ENCODE measurements around the gene SOX9.
"Not testable (repeated sequence)": the region's sequence is repeated elsewhere in the genome, so short reads cannot be mapped to it uniquely, and the experiment has no call there.

Gene SOX9

DNA sequence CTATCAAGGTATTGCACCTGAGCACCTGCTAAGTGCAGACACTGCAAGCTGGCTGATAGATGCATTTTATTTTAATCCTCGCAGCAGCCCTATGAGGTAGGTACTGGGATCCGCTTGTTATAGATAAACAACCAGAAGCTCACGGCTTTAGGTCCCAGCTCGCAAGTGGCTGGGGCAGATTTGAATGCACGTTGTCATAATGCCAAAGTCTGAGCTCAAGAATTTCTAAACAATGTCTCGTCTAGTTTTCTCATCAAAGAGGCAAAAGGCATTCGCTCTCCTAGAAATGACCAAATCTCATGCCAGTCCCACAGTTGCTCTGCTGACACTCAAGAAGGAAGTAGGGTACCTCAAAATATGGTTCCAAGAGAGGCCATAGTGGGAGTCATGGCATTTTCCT is 20.5 kb downstream of the SOX9 start:
- TF ChIP-seq ARNT (IDR thresholded peaks at IDR 0.05), result no peak
- TF ChIP-seq SUZ12 (IDR thresholded peaks at IDR 0.05), result no peak
- TF ChIP-seq FOXK2 (IDR thresholded peaks at IDR 0.05), result no peak
- no peak for TF ChIP-seq NFRKB (IDR thresholded peaks at IDR 0.05)
- TF ChIP-seq HDGF (IDR thresholded peaks at IDR 0.05; ENCODE audit: borderline replicate concordance), result no peak
- no peak for TF ChIP-seq FOXA1 (IDR thresholded peaks at IDR 0.05)
- TF ChIP-seq FOXM1 (IDR thresholded peaks at IDR 0.05; ENCODE audit: borderline replicate concordance), result no peak
- TF ChIP-seq LEF1 (IDR thresholded peaks at IDR 0.05; ENCODE audit: borderline replicate concordance), result no peak
- TF ChIP-seq TARDBP (IDR thresholded peaks at IDR 0.05), result no peak
- DNase-seq (ENCODE audit: extremely low spot score), result no peak
- ChIA-PET POLR2A (no interaction called here), CTCF (no interaction called here)

DNA sequence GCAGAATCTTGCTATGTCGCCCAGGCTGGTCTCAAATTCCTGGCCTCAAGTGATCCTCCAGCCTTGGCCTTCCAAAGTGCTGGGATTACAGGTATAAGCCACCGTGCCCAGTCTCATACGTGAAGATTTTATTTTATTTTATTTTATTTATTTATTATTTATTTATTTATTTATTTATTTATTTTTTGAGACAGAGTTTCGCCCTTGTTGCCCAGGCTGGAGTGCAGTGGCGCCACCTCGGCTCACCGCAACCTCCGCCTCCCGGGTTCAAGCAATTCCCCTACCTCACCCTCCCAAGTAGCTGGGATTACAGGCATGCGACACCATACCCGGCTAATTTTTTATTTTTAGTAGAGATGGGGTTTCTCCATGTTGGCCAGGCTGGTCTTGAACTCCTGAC is 21.3 kb downstream of the SOX9 start:
- CTCF ChIA-PET; DNase-seq (ENCODE audit: extremely low spot score): not testable (repeated sequence)
- POLR2A ChIA-PET, result interaction anchor here (1.5 kb wide), 1 partner anchor 21 kb away, joined by 3 read pairs; the partner anchor contains the start of gene SOX9

GRCh38 chr17:72142614-72143013 is 21.8 kb downstream of the SOX9 start:
- no peak for DNase-seq (ENCODE audit: extremely low spot score)
- no peak for TF ChIP-seq FOXK2 (IDR thresholded peaks at IDR 0.05)
- TF ChIP-seq ZNF384 (IDR thresholded peaks at IDR 0.05), result no peak
- TF ChIP-seq FOXM1 (IDR thresholded peaks at IDR 0.05; ENCODE audit: borderline replicate concordance), result no peak
- TF ChIP-seq, protein P1, sequence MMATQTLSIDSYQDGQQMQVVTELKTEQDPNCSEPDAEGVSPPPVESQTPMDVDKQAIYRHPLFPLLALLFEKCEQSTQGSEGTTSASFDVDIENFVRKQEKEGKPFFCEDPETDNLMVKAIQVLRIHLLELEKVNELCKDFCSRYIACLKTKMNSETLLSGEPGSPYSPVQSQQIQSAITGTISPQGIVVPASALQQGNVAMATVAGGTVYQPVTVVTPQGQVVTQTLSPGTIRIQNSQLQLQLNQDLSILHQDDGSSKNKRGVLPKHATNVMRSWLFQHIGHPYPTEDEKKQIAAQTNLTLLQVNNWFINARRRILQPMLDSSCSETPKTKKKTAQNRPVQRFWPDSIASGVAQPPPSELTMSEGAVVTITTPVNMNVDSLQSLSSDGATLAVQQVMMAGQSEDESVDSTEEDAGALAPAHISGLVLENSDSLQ (IDR thresholded peaks at IDR 0.05), result no peak
- no peak for TF ChIP-seq TARDBP (IDR thresholded peaks at IDR 0.05)
- ChIA-PET POLR2A (interaction anchor here (1.5 kb wide), 1 partner anchor 22 kb away, joined by 3 read pairs; the partner anchor contains the start of gene SOX9), CTCF (no interaction called here)

DNA sequence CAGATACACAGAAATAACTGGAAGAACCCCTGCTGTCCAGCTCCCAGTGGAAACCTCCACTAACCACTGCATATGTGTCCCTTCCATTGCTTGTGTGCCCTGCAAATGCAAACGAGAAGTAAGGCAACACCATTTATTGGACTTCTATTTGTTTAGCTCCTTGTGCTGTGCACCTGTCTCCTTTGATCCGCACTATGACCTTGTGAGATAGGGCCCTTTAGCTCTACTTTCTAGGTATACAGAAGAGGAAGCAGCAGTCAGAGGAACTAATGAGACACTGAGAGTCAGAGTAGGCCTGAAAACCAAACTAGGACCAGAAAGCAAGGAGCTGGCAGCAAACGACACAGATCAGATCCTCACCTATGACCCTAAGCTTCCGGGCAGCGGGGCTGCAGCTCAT is 22.4 kb downstream of the SOX9 start:
- no peak for TF ChIP-seq SP1 (IDR thresholded peaks at IDR 0.05)
- POLR2A ChIA-PET, result interaction anchor here (1.5 kb wide), 1 partner anchor 23 kb away, joined by 3 read pairs; the partner anchor contains the start of gene SOX9
- DNase-seq (ENCODE audit: extremely low spot score), result no peak
- CTCF ChIA-PET, result no interaction called here

DNA sequence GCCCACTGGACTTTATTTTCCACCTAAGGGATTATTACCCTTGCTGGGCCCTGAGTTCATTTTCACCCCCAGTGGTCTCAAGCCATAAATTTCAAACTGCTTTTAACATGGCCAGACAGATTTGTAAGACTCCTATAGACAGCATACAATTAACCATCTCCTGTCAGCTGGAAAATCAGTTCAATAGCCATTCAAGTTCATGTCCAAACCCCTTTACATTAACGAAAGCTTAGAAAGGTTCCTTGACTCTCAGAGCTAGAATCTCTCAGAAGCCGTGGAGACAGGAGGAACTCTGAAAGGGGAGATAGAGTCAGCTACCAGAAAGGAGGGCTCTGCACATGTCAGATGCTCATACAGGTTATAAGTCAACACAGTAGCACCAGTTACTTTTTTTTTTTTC is 23.3 kb downstream of the SOX9 start:
- CTCF ChIA-PET, result no interaction called here
- POLR2A ChIA-PET, result interaction anchor here (0.6 kb wide), 1 partner anchor 165 kb away, joined by 3 read pairs; no protein-coding TSS in a partner anchor
- no peak for TF ChIP-seq ZNF384 (IDR thresholded peaks at IDR 0.05)
- no peak for TF ChIP-seq CTBP1 (IDR thresholded peaks at IDR 0.05; ENCODE audit: borderline replicate concordance)
- no peak for TF ChIP-seq L3MBTL2 (conservative IDR thresholded peaks at IDR 0.05)
- TF ChIP-seq ARNT (IDR thresholded peaks at IDR 0.05), result no peak
- no peak for TF ChIP-seq SP1 (IDR thresholded peaks at IDR 0.05)
- TF ChIP-seq ELF4 (IDR thresholded peaks at IDR 0.05), result no peak
- TF ChIP-seq SUZ12 (IDR thresholded peaks at IDR 0.05), result no peak
- TF ChIP-seq FOXK2 (IDR thresholded peaks at IDR 0.05), result no peak
- TF ChIP-seq HDGF (IDR thresholded peaks at IDR 0.05; ENCODE audit: borderline replicate concordance), result no peak
- TF ChIP-seq FOXA1 (IDR thresholded peaks at IDR 0.05), result no peak
- no peak for TF ChIP-seq TARDBP (IDR thresholded peaks at IDR 0.05)

DNA sequence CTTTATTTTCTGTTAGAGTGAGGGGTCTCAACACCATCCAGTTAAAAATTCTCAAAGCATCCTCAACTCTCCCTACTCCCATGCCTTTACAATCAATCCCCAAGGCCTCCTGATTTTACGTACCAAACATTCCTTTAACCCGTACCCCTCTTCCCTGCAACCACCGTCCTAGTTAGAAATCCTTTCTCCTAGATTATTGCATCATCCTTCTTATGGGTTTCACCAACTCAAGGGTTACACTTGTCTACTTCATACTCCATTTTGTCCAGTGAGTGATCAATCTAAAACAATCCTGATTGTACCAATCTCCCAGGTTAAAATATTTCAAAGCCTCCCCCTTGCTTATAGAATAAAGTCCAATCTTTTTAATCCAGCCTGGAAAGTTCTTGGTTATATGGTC is 24.7 kb downstream of the SOX9 start:
- TF ChIP-seq ELF4 (IDR thresholded peaks at IDR 0.05) (no peak), ARNT (IDR thresholded peaks at IDR 0.05) (no peak), SUZ12 (IDR thresholded peaks at IDR 0.05) (no peak), FOXM1 (IDR thresholded peaks at IDR 0.05; ENCODE audit: borderline replicate concordance) (no peak), L3MBTL2 (conservative IDR thresholded peaks at IDR 0.05) (no peak), ZNF384 (IDR thresholded peaks at IDR 0.05) (no peak), SP1 (IDR thresholded peaks at IDR 0.05) (no peak), NFRKB (IDR thresholded peaks at IDR 0.05) (no peak), HDGF (IDR thresholded peaks at IDR 0.05; ENCODE audit: borderline replicate concordance) (no peak)
- TF ChIP-seq, protein P1 (IDR thresholded peaks at IDR 0.05), result no peak
- DNase-seq (ENCODE audit: extremely low spot score), result no peak
- ChIA-PET CTCF (interaction anchor here (0.6 kb wide), 1 partner anchor 20 kb away, joined by 4 read pairs; no protein-coding TSS in a partner anchor), POLR2A (no interaction called here)

More for the DNA sequence above, 23.3 kb downstream of the SOX9 start:
- DNase-seq (ENCODE audit: extremely low spot score), result no peak

- POLR2A ChIA-PET, result no interaction called here
These were observed 25.1 kb downstream of the SOX9 start for GRCh38 chr17:72145962-72146361.

GRCh38 chr17:72146371-72146770 is 25.6 kb downstream of the SOX9 start:
- ChIA-PET CTCF (interaction anchor here (0.6 kb wide), 1 partner anchor 20 kb away, joined by 4 read pairs; no protein-coding TSS in a partner anchor), POLR2A (no interaction called here)
- TF ChIP-seq L3MBTL2 (conservative IDR thresholded peaks at IDR 0.05) (no peak), ZNF384 (IDR thresholded peaks at IDR 0.05) (no peak), NFRKB (IDR thresholded peaks at IDR 0.05) (no peak)
- TF ChIP-seq, protein P1 (IDR thresholded peaks at IDR 0.05), result no peak
- DNase-seq (ENCODE audit: extremely low spot score), result no peak

More at GRCh38 chr17:72145962-72146361, 25.1 kb downstream of the SOX9 start:
- TF ChIP-seq CTBP1 (IDR thresholded peaks at IDR 0.05; ENCODE audit: borderline replicate concordance) (no peak), SUZ12 (IDR thresholded peaks at IDR 0.05) (no peak), ELF4 (IDR thresholded peaks at IDR 0.05) (no peak), BHLHE40 (IDR thresholded peaks at IDR 0.05; ENCODE audit: borderline replicate concordance) (no peak)
- CTCF ChIA-PET, result interaction anchor here (0.6 kb wide), 1 partner anchor 20 kb away, joined by 4 read pairs; no protein-coding TSS in a partner anchor
- DNase-seq (ENCODE audit: extremely low spot score), result no peak
